HCT116 (cell line): ENCODE results near the gene CDC42SE1. TPM values are rescaled to one million over a fixed set of nuclear protein-coding genes. Genes with fewer than 3 reads are reported as not detected.

ENCODE experiments used
- ATAC-seq: fragments of 200-7000 bp; cut with Tn5 transposase; 2 replicates; pipeline ENCODE4 v1.9.1; 2020; ENCODE audit warnings: mild to moderate bottlenecking, moderate library complexity
- BruUV-seq: library from RNA; stranded (reverse); fragments of 400-500 nt; replicated peaks from 2 replicates; lab custom pipeline; 2021; lab: Mats Ljungman, UMichigan
- CTCF ChIA-PET: fragments of 300-600 bp; sonication (Branson Sonifier 250); formaldehyde crosslinking; loops from one replicate; lab custom pipeline; 2021; ENCODE audit warnings: antibody characterized with exemption; lab: Charles Lee
- POLR2A ChIA-PET: fragments of 300-600, 350-600 bp; sonication (Branson Sonifier 250); formaldehyde crosslinking; loops from one replicate; lab custom pipeline; 2021; ENCODE audit warnings: antibody characterized with exemption; lab: Charles Lee
- RAD21 ChIA-PET, 2 experiments: fragments of 300-600 bp; sonication (Branson Sonifier 250); formaldehyde crosslinking; loops; one replicate each; lab custom pipeline; 2023; ENCODE audit warnings: low total read pairs in 2 of 2; ENCODE audit not compliant: uncharacterized antibody in 2 of 2, unreplicated experiment in 2 of 2, low non-redundant PET in 1 of 2; lab: Charles Lee
- DNase-seq: peaks from one replicate; pipeline ENCODE4 v3.0.0-alpha.2; 2010; ENCODE audit warnings: low read depth, low spot score
- H2AFZ ChIP-seq: fragments of 200-600 bp; shearing (Covaris generic), sonication (generic); 2 replicates; pipeline ENCODE4 v1.6.1; 2017; ENCODE audit warnings: low read depth, mixed run types, mixed read lengths, antibody characterized with exemption, low read length; ENCODE audit not compliant: poor library complexity, severe bottlenecking
- H3K27ac ChIP-seq: 2 replicates; pipeline ENCODE4 v1.5.1; 2012; ENCODE audit warnings: low read depth, low read length
- H3K27me3 ChIP-seq: fragments of 200-600 bp; sonication (generic); 2 replicates; pipeline ENCODE4 v1.6.1; 2016; ENCODE audit warnings: mixed run types, low read length, mixed read lengths; ENCODE audit not compliant: insufficient read depth
- H3K36me3 ChIP-seq, 2 experiments: fragments of 200-500 bp in 1 of 2; fragments of 200-600 bp in 1 of 2; sonication (Bioruptor generic) in 1 of 2; sonication (generic) in 1 of 2; 2 replicates each; pipeline versions ENCODE4 v1.5.1 to v1.6.1; 2014 to 2016; ENCODE audit warnings: low read length in 2 of 2, inconsistent platforms in 1 of 2, mixed read lengths in 1 of 2, mixed run types in 1 of 2; ENCODE audit not compliant: insufficient read depth in 2 of 2, control insufficient read depth in 1 of 2
- H3K4me1 ChIP-seq, 2 experiments: fragments of 200-600 bp in 1 of 2; sonication (generic) in 1 of 2; 2 replicates each; pipeline versions ENCODE4 v1.5.1 to v1.6.1; 2012 to 2017; ENCODE audit warnings: low read length in 2 of 2, inconsistent platforms in 1 of 2, mild to moderate bottlenecking in 1 of 2, mixed read lengths in 1 of 2, mixed run types in 1 of 2, moderate library complexity in 1 of 2; ENCODE audit not compliant: insufficient read depth in 2 of 2, control insufficient read depth in 1 of 2
- H3K4me2 ChIP-seq: fragments of 200-600 bp; sonication (generic); 2 replicates; pipeline ENCODE4 v1.6.1; 2017; ENCODE audit warnings: mixed run types, low read length, mixed read lengths
- H3K4me3 ChIP-seq, 2 experiments: fragments of 200-600 bp in 1 of 2; sonication (generic) in 1 of 2; replicated peaks in 1 of 2; 2 replicates each; pipeline ENCODE4 v1.5.1; 2011 to 2016; ENCODE audit warnings: low read length in 2 of 2, control low read depth in 1 of 2, low read depth in 1 of 2, mild to moderate bottlenecking in 1 of 2, mixed read lengths in 1 of 2, mixed run types in 1 of 2
- H3K79me2 ChIP-seq: fragments of 200-600 bp; sonication (generic); 2 replicates; pipeline ENCODE4 v1.6.1; 2017; ENCODE audit warnings: mild to moderate bottlenecking, mixed run types, low read length, moderate library complexity, mixed read lengths; ENCODE audit not compliant: insufficient read depth
- H3K9ac ChIP-seq: fragments of 200-600 bp; sonication (generic); 2 replicates; pipeline ENCODE4 v1.6.1; 2016; ENCODE audit warnings: low read length, mixed read lengths
- H3K9me2 ChIP-seq: fragments of 200-600 bp; sonication (generic), shearing (Covaris generic); 2 replicates; pipeline ENCODE4 v1.6.1; 2017; ENCODE audit warnings: mixed run types, mild to moderate bottlenecking, moderate library complexity; ENCODE audit not compliant: insufficient read depth
- H3K9me3 ChIP-seq, 2 experiments: fragments of 200-500 bp in 1 of 2; fragments of 200-600 bp in 1 of 2; sonication (Bioruptor generic) in 1 of 2; sonication (generic) in 1 of 2; 2 replicates each; pipeline ENCODE4 v1.6.1; 2014 to 2017; ENCODE audit warnings: low read length in 2 of 2, mixed read lengths in 2 of 2, inconsistent platforms in 1 of 2, low read depth in 1 of 2, mild to moderate bottlenecking in 1 of 2, mixed run types in 1 of 2, moderate library complexity in 1 of 2; ENCODE audit not compliant: control insufficient read depth in 1 of 2, insufficient read depth in 1 of 2
- H4K20me1 ChIP-seq: fragments of 200-600 bp; sonication (generic), shearing (Covaris generic); 2 replicates; pipeline ENCODE4 v1.6.1; 2017; ENCODE audit warnings: mixed run types, mild to moderate bottlenecking, moderate library complexity; ENCODE audit not compliant: insufficient read depth
- CEBPB ChIP-seq: IDR thresholded peaks from 2 replicates; pipeline ENCODE4 v1.6.1; 2012; ENCODE audit warnings: low read depth
- ELF1 ChIP-seq: IDR thresholded peaks from 2 replicates; pipeline ENCODE4 v1.6.1; 2012; ENCODE audit warnings: low read depth, borderline replicate concordance
- EZH2phosphoT487 ChIP-seq: fragments of 200-600 bp; IDR thresholded peaks from 2 replicates; pipeline ENCODE4 v1.6.1; 2018; ENCODE audit warnings: antibody characterized with exemption, borderline replicate concordance
- FOSL1 ChIP-seq: IDR thresholded peaks from 2 replicates; pipeline ENCODE4 v1.6.1; 2012; ENCODE audit warnings: low read depth
- POLR2A ChIP-seq: IDR thresholded peaks from 2 replicates; pipeline ENCODE4 v1.7.0; 2011; ENCODE audit warnings: borderline replicate concordance; ENCODE audit not compliant: insufficient read depth, insufficient read length; ENCODE audit errors: extremely low read depth
- POLR2AphosphoS5 ChIP-seq: IDR thresholded peaks from 2 replicates; pipeline ENCODE4 v1.6.1; 2011; ENCODE audit warnings: mild to moderate bottlenecking, low read depth, low read length, moderate library complexity
- ZFX ChIP-seq: fragments of 450-650 bp; IDR thresholded peaks from 2 replicates; pipeline ENCODE4 v1.6.1; 2017
- ZNF274 ChIP-seq: fragments of 200-500 bp; sonication (Bioruptor generic); IDR thresholded peaks from 2 replicates; pipeline ENCODE4 v1.6.1; 2014; ENCODE audit warnings: mild to moderate bottlenecking, low read depth, low read length, inconsistent platforms
- intact Hi-C: fragments of 100-400 bp; cut with micrococcal nuclease; formaldehyde crosslinking; loops from 2 replicates; pipeline ENCODE4 v1.10.0; 2022
- total RNA-seq: library from RNA; stranded (reverse); gene quantifications from one replicate; pipeline ENCODE4 v1.2.1, GENCODE V29; 2021; ENCODE audit not compliant: unreplicated experiment
- TF ChIP-seq, protein P1 (sequence below): IDR thresholded peaks from 2 replicates; pipeline ENCODE4 v1.6.1; 2012

The CDC42SE1 gene
- total RNA-seq, 1 experiment from 2014 or later: 50.5 TPM

DNA sequence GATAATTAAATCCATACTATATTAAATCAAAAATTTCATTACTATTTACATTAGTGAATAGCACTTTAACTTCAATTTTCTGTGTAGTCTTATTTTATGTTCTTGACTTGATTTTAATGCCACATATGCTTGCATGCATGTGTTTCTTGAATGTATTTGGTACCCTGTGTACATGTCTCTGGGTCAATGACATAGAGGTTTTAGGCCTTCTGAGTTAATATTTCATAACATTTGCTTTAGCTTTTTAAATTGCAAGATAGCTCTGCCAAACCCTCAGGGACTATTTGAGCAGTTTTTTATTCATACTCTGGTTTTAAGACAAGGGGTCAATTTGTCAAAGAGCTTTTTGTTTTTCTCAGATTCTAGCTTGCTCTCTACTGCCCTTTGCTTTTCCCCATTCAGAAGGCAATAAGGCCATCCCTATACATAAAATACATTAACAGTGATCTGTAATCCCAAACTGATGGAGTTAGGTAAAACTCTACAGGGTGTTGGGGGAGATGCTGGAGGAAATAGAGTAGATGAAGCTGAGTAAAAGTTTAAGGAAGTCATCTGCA is 5.7 kb upstream of the CDC42SE1 start:
- ChIA-PET POLR2A (no interaction called here), RAD21 (no interaction called here), CTCF (no interaction called here)
- no peaks in the 10 kb centered on the region for H4K20me1 ChIP-seq
- no peaks in the 10 kb centered on the region for H3K9me3 ChIP-seq
- ATAC-seq (no peak), DNase-seq (no peak)
- no peak overlapping the region for H3K4me2 ChIP-seq
- H3K9ac ChIP-seq: no peak overlapping the region
- no peak overlapping the region for H3K4me3 ChIP-seq
- intact Hi-C loops: no loop called here
- no peaks in the 10 kb centered on the region for H3K27me3 ChIP-seq
- H3K27ac ChIP-seq: no peak overlapping the region
- H3K4me1 ChIP-seq: peaks cover 11 to 21% of the 10 kb centered on the region in 2 experiments
- BruUV-seq: no TSS peak
- no peaks in the 10 kb centered on the region for H3K9me2 ChIP-seq
- H3K36me3 ChIP-seq: no peaks in the 10 kb centered on the region
- TF ChIP-seq FOSL1: no peak
- TF ChIP-seq, protein P1, sequence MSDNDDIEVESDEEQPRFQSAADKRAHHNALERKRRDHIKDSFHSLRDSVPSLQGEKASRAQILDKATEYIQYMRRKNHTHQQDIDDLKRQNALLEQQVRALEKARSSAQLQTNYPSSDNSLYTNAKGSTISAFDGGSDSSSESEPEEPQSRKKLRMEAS: no peak
- no peak for TF ChIP-seq EZH2phosphoT487
- no peak for TF ChIP-seq CEBPB
- TF ChIP-seq ZFX: no peak
- no peak for TF ChIP-seq ELF1
- TF ChIP-seq POLR2AphosphoS5: no peak
- TF ChIP-seq ZNF274: no peak
- H2AFZ ChIP-seq: no peak overlapping the region
- H3K79me2 ChIP-seq: no peaks in the 10 kb centered on the region

DNA sequence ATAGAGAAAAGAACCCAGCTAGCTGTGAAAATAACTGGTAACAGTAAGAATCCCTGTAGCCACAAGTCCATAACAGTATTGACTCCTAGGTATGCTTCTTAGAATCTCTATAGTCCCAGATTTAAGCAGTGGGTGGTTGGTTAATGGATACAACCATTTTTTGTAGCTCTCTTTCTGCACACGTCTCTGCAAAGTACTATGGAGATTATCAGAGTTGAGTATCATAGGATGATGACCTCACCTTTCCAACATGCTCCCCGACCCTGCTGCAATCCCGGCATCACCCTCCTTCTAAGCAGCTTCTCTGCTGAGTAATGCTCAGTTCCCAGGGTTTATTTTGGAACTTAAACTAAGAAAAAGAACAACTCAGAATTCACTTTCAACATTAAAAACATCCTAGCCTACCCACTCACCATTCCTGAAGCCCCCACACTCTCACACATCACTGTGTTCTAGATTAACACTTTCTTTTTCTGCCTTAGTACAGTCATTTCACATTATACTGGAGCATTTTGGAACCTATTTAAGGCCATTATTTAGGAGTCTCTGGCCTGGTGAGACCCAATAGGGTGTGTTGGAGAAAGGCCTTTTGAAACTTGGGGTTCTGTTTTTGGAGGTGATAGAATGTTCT is 3.4 kb upstream of the CDC42SE1 start:
- H3K79me2 ChIP-seq: peaks cover 16% of the 10 kb centered on the region
- BruUV-seq: no TSS peak
- H4K20me1 ChIP-seq: no peaks in the 10 kb centered on the region; the same call in 1 of the 2 replicates
- H3K4me3 ChIP-seq: no peak overlapping the region
- RAD21 ChIA-PET: no interaction called here
- intact Hi-C loops: no loop called here
- TF ChIP-seq POLR2A: no peak
- TF ChIP-seq ZFX: no peak
- TF ChIP-seq, all 23 proteins: peak for 0
- Histone ChIP-seq H3K4me2 (no peak overlapping the region), H3K27me3 (no peaks in the 10 kb centered on the region), H3K9ac (no peak overlapping the region), H3K27ac (no peak overlapping the region), H3K9me2 (no peaks in the 10 kb centered on the region), H2AFZ (no peak overlapping the region), H3K4me1 (peaks cover 13 to 18% of the 10 kb centered on the region in 2 experiments), H3K36me3 (no peaks in the 10 kb centered on the region; a peak in 1 of 4 replicates), H3K9me3 (no peaks in the 10 kb centered on the region)
- ATAC-seq (no peak), DNase-seq (no peak)
- ChIA-PET CTCF (interaction anchor here (0.9 kb wide), 1 partner anchor 8 kb away, joined by 5 read pairs; the partner anchor contains the start of gene GABPB2), POLR2A (interaction anchor here (1.4 kb wide), 1 partner anchor 9 kb away, joined by 5 read pairs; no protein-coding TSS in a partner anchor)
